WTC11 (cell line): Measurements from ENCODE around the gene ADH1C. TPM values are rescaled to one million over a fixed set of nuclear protein-coding genes. Genes with fewer than 3 reads are reported as not detected.

Experiments used
- ATAC-seq: fragments of 200-7000 bp; cut with Tn5 transposase; 2 replicates; pipeline ENCODE4 v1.10.0; 2021; ENCODE audit warnings: mild to moderate bottlenecking, moderate library complexity
- CTCF ChIA-PET: fragments of 300-600 bp; sonication (Branson Sonifier 250); formaldehyde crosslinking; loops from one replicate; lab custom pipeline; 2021; ENCODE audit warnings: antibody characterized with exemption; lab: Charles Lee
- POLR2A ChIA-PET: fragments of 350-600 bp; sonication (Branson Sonifier 250); formaldehyde crosslinking; loops from one replicate; lab custom pipeline; 2021; ENCODE audit warnings: antibody characterized with exemption; lab: Charles Lee
- DNase-seq: peaks from one replicate; pipeline ENCODE4 v3.0.0; 2021; ENCODE audit warnings: low spot score
- H3K27ac Mint-ChIP-seq: 2 replicates; pipeline ENCODE4 v1.8.0; 2021; ENCODE audit warnings: mixed read lengths
- H3K27me3 Mint-ChIP-seq: 2 replicates; pipeline ENCODE4 v1.8.0; 2021; ENCODE audit warnings: low read depth, mild to moderate bottlenecking, moderate library complexity, mixed read lengths
- H3K36me3 Mint-ChIP-seq: 2 replicates; pipeline ENCODE4 v1.8.0; 2021; ENCODE audit warnings: mixed read lengths
- H3K4me1 Mint-ChIP-seq: 2 replicates; pipeline ENCODE4 v1.8.0; 2022; ENCODE audit warnings: mixed read lengths
- H3K4me3 Mint-ChIP-seq: 2 replicates; pipeline ENCODE4 v1.8.0; 2021; ENCODE audit warnings: mild to moderate bottlenecking, moderate library complexity, mixed read lengths
- H3K9me3 Mint-ChIP-seq: 2 replicates; pipeline ENCODE4 v1.8.0; 2021; ENCODE audit warnings: mixed read lengths
- AFF4 ChIP-seq: sonication (generic); formaldehyde crosslinking; IDR thresholded peaks from 2 replicates; pipeline ENCODE4 v1.8.1; 2023; ENCODE audit warnings: mild to moderate bottlenecking, missing genetic modification reagents, borderline replicate concordance
- ATF1 ChIP-seq: sonication (generic); formaldehyde crosslinking; IDR thresholded peaks from 2 replicates; pipeline ENCODE4 v1.8.1; 2023; ENCODE audit warnings: mild to moderate bottlenecking, moderate library complexity, missing genetic modification reagents
- ATF3 ChIP-seq: sonication (generic); formaldehyde crosslinking; conservative IDR thresholded peaks from 2 replicates; pipeline ENCODE4 v1.8.1; 2022; ENCODE audit warnings: mild to moderate bottlenecking, missing genetic modification reagents
- ESRRA ChIP-seq: sonication (generic); formaldehyde crosslinking; IDR thresholded peaks from 2 replicates; pipeline ENCODE4 v1.8.1; 2022; ENCODE audit warnings: mild to moderate bottlenecking, missing genetic modification reagents, borderline replicate concordance
- FOXJ3 ChIP-seq: sonication (generic); formaldehyde crosslinking; IDR thresholded peaks from 2 replicates; pipeline ENCODE4 v1.9.0; 2021; ENCODE audit warnings: missing genetic modification reagents, mild to moderate bottlenecking, borderline replicate concordance
- GTF2I ChIP-seq: fragments of 250-450 bp; sonication (Bioruptor Pico); conservative IDR thresholded peaks from 2 replicates; pipeline ENCODE4 v1.4.0; 2021; ENCODE audit warnings: mild to moderate bottlenecking
- NFE2L1 ChIP-seq: sonication (generic); formaldehyde crosslinking; IDR thresholded peaks from 2 replicates; pipeline ENCODE4 v1.8.1; 2023; ENCODE audit warnings: missing genetic modification reagents
- NFYB ChIP-seq: sonication (generic); formaldehyde crosslinking; conservative IDR thresholded peaks from 2 replicates; pipeline ENCODE4 v1.8.0; 2022; ENCODE audit warnings: low read depth, missing genetic modification reagents
- RELA ChIP-seq: sonication (generic); formaldehyde crosslinking; IDR thresholded peaks from 2 replicates; pipeline ENCODE4 v1.8.1; 2022; ENCODE audit warnings: missing genetic modification reagents, mild to moderate bottlenecking, borderline replicate concordance
- SMAD3 ChIP-seq: sonication (generic); formaldehyde crosslinking; IDR thresholded peaks from 2 replicates; pipeline ENCODE4 v1.8.0; 2022; ENCODE audit warnings: missing genetic modification reagents, mild to moderate bottlenecking, borderline replicate concordance
- SOX15 ChIP-seq: fragments of 250-450 bp; sonication (Bioruptor Pico); IDR thresholded peaks from 2 replicates; pipeline ENCODE4 v1.9.0; 2021; ENCODE audit warnings: mild to moderate bottlenecking
- ZMAT4 ChIP-seq: fragments of 250-450 bp; sonication (Bioruptor Pico); IDR thresholded peaks from 2 replicates; pipeline ENCODE4 v1.9.0; 2021; ENCODE audit warnings: mild to moderate bottlenecking
- ZNF232 ChIP-seq: sonication (generic); formaldehyde crosslinking; IDR thresholded peaks from 2 replicates; pipeline ENCODE4 v1.8.0; 2022; ENCODE audit warnings: mild to moderate bottlenecking, missing genetic modification reagents
- ZNF263 ChIP-seq: sonication (generic); formaldehyde crosslinking; IDR thresholded peaks from 2 replicates; pipeline ENCODE4 v1.8.1; 2022; ENCODE audit warnings: low read depth, mild to moderate bottlenecking, moderate library complexity, missing genetic modification reagents
- ZNF532 ChIP-seq: fragments of 250-450 bp; sonication (Bioruptor Pico); IDR thresholded peaks from 2 replicates; pipeline ENCODE4 v1.9.0; 2021; ENCODE audit warnings: mild to moderate bottlenecking, borderline replicate concordance
- total RNA-seq: library from RNA; stranded (reverse); gene quantifications from 3 replicates; pipeline ENCODE4 v1.2.3, GENCODE V29; 2021
- TF ChIP-seq, protein P1 (sequence below): sonication (generic); formaldehyde crosslinking; IDR thresholded peaks from 2 replicates; pipeline ENCODE4 v1.8.0; 2022; ENCODE audit warnings: mild to moderate bottlenecking, missing genetic modification reagents
- TF ChIP-seq, protein P2 (sequence below): sonication (generic); formaldehyde crosslinking; IDR thresholded peaks from 2 replicates; pipeline ENCODE4 v1.8.0; 2023; ENCODE audit warnings: missing genetic modification reagents, mild to moderate bottlenecking, borderline replicate concordance

The ADH1C gene
- total RNA-seq, 1 experiment from 2014 or later, result 0.22 TPM

DNA sequence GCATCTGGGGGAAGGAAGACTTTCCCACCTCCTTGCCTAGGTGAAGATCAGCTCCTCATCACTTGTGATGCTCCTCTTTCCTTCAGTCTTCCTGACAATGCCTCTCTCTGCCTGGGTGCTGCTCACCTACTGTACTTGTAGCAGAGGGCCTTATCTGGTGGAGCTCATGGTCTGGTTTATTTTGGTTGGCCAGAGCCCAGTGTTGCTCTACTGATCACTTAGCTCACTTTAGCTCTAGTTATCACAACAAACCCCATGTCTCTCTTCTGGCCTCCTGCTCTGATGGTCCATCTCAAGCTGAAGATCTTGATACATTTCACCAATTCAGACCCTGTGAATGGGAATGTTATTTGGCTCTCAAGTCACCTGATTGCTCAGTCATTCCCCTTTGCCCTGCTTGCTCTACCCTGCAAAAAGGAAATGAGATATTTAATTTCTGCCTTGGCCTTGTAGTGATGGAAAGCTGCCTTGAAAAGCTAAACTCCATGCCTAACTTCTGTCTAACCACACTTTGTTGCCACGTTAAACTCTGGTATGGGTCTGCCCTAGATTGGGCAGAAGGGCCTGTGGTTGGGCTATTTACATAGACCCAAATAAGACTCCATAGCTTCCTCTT, 30.3 kb upstream of the ADH1C start:
- POLR2A ChIA-PET, result no interaction called here
- H3K9me3 Mint-ChIP-seq, result no peaks in the 10 kb centered on the region
- TF ChIP-seq ATF3 (no peak), NFYB (CRISPR knock-in tag) (no peak), ESRRA (CRISPR knock-in tag) (no peak), ZNF532 (CRISPR knock-in tag) (no peak), ZMAT4 (CRISPR knock-in tag) (no peak), ZNF263 (CRISPR knock-in tag) (no peak), AFF4 (CRISPR knock-in tag) (no peak), SOX15 (no peak), GTF2I (no peak), FOXJ3 (CRISPR knock-in tag) (no peak), RELA (no peak), ATF1 (no peak), NFE2L1 (CRISPR knock-in tag) (no peak)
- TF ChIP-seq, protein P1, sequence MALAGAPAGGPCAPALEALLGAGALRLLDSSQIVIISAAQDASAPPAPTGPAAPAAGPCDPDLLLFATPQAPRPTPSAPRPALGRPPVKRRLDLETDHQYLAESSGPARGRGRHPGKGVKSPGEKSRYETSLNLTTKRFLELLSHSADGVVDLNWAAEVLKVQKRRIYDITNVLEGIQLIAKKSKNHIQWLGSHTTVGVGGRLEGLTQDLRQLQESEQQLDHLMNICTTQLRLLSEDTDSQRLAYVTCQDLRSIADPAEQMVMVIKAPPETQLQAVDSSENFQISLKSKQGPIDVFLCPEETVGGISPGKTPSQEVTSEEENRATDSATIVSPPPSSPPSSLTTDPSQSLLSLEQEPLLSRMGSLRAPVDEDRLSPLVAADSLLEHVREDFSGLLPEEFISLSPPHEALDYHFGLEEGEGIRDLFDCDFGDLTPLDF (CRISPR knock-in tag), result no peak
- H3K27me3 Mint-ChIP-seq, result no peaks in the 10 kb centered on the region
- CTCF ChIA-PET, result no interaction called here
- no peaks in the 10 kb centered on the region for H3K4me1 Mint-ChIP-seq
- H3K4me3 Mint-ChIP-seq, result no peak overlapping the region
- H3K27ac Mint-ChIP-seq, result no peak overlapping the region
- H3K36me3 Mint-ChIP-seq, result no peaks in the 10 kb centered on the region
- no peak for ATAC-seq
- no peak for DNase-seq

DNA sequence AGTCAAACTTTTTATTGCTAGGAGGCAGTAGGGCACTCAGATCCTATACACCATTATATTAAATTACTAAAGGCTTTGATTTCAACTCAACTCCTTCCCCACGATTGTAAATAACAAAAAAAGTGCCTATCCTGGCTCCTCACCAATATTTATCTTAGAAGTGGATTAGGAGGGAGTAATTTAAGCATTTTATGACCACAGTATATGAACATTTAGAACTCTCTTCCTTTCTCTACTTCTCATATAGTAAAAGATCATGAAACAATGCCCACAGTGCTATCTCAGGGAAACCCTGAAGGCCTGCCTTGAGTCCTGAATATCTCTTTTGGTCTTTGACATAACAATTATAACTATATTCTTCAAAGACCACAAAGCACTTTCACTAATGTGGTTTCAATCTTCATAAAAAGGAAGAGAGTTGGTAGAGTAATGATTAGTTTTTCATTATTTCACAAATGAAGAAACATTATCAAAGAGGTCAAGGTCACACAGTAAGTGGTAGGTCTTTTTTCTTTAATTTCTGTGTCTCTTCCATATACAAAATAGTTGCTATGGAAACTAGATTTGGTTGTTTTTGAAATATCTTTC, 29.1 kb upstream of the ADH1C start:
- Mint-ChIP-seq H3K27me3 (no peaks in the 10 kb centered on the region), H3K4me1 (no peaks in the 10 kb centered on the region), H3K27ac (no peak overlapping the region), H3K4me3 (no peak overlapping the region), H3K36me3 (no peaks in the 10 kb centered on the region), H3K9me3 (no peaks in the 10 kb centered on the region)
- ChIA-PET CTCF (no interaction called here), POLR2A (no interaction called here)
- no peak for DNase-seq
- ATAC-seq, result no peak
- TF ChIP-seq SMAD3 (no peak), ZNF232 (no peak), RELA (no peak)
- TF ChIP-seq, protein P1 (CRISPR knock-in tag), result no peak
- TF ChIP-seq, protein P2, sequence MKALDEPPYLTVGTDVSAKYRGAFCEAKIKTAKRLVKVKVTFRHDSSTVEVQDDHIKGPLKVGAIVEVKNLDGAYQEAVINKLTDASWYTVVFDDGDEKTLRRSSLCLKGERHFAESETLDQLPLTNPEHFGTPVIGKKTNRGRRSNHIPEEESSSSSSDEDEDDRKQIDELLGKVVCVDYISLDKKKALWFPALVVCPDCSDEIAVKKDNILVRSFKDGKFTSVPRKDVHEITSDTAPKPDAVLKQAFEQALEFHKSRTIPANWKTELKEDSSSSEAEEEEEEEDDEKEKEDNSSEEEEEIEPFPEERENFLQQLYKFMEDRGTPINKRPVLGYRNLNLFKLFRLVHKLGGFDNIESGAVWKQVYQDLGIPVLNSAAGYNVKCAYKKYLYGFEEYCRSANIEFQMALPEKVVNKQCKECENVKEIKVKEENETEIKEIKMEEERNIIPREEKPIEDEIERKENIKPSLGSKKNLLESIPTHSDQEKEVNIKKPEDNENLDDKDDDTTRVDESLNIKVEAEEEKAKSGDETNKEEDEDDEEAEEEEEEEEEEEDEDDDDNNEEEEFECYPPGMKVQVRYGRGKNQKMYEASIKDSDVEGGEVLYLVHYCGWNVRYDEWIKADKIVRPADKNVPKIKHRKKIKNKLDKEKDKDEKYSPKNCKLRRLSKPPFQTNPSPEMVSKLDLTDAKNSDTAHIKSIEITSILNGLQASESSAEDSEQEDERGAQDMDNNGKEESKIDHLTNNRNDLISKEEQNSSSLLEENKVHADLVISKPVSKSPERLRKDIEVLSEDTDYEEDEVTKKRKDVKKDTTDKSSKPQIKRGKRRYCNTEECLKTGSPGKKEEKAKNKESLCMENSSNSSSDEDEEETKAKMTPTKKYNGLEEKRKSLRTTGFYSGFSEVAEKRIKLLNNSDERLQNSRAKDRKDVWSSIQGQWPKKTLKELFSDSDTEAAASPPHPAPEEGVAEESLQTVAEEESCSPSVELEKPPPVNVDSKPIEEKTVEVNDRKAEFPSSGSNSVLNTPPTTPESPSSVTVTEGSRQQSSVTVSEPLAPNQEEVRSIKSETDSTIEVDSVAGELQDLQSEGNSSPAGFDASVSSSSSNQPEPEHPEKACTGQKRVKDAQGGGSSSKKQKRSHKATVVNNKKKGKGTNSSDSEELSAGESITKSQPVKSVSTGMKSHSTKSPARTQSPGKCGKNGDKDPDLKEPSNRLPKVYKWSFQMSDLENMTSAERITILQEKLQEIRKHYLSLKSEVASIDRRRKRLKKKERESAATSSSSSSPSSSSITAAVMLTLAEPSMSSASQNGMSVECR, result no peak
